NK-92 (cell line): ENCODE measurements around the gene GNL1.
"Not testable (repeated sequence)": the region's sequence is repeated elsewhere in the genome, so short reads cannot be mapped to it uniquely, and the experiment has no call there.

Experiments
- DNase-seq: peaks from one replicate; lab custom pipeline; 2025; ENCODE audit not compliant: unreplicated experiment; lab: John Stamatoyannopoulos, UW

The GNL1 gene

GRCh38 chr6:30500421-30501355 lies 55.6 kb downstream of the GNL1 start:
- DNase-seq = no peak

GRCh38 chr6:30498705-30499104 lies 57.6 kb downstream of the GNL1 start:
- not testable (repeated sequence) for DNase-seq

- DNase-seq = no peak
These were observed 58.6 kb downstream of the GNL1 start for GRCh38 chr6:30497714-30498113.

- DNase-seq = not testable (repeated sequence)
These were observed 59.1 kb downstream of the GNL1 start for GRCh38 chr6:30497261-30497599.

- no peak for DNase-seq
These were observed 60.3 kb downstream of the GNL1 start for GRCh38 chr6:30495993-30496392.

- not testable (repeated sequence) for DNase-seq
These were observed 61.2 kb downstream of the GNL1 start for GRCh38 chr6:30495060-30495459.

GRCh38 chr6:30494291-30494861 lies 61.9 kb downstream of the GNL1 start:
- DNase-seq = no peak

- DNase-seq = no peak
These were observed 62.5 kb downstream of the GNL1 start for GRCh38 chr6:30493643-30494250.

- DNase-seq = no peak
These were observed 64.0 kb downstream of the GNL1 start for GRCh38 chr6:30491991-30492952.
